AG04450 (cell line): ENCODE results near the gene DAPP1. TPM values are rescaled to one million over a fixed set of nuclear protein-coding genes. Genes with fewer than 3 reads are reported as not detected.

Experiments
- CTCF ChIA-PET: fragments of 300-600, 350-600 bp; formaldehyde crosslinking; extraction: SDS; loops from one replicate; lab custom pipeline; 2022; ENCODE audit warnings: antibody characterized with exemption, inconsistent platforms; lab: Charles Lee
- POLR2A ChIA-PET: fragments of 350-600 bp; formaldehyde crosslinking; extraction: SDS; loops from one replicate; lab custom pipeline; 2021; ENCODE audit warnings: antibody characterized with exemption, inconsistent platforms; lab: Yijun Ruan, JAX
- DNase-seq: peaks from one replicate; pipeline ENCODE4 v3.0.0-alpha.2; 2011; ENCODE audit warnings: low read depth, low spot score
- H3K27ac ChIP-seq: one replicate; pipeline ENCODE4 v1.5.1; 2012; ENCODE audit warnings: low read depth, low read length, control low read depth
- H3K27me3 ChIP-seq: one replicate; pipeline ENCODE4 v1.6.0; 2012; ENCODE audit warnings: low read length; ENCODE audit not compliant: control insufficient read depth, insufficient read depth
- H3K4me3 ChIP-seq: 2 replicates; pipeline ENCODE4 v1.5.1; 2011; ENCODE audit warnings: mild to moderate bottlenecking, low read depth, low read length, control low read depth
- H3K9me3 ChIP-seq: 2 replicates; pipeline ENCODE4 v1.5.1; 2012; ENCODE audit warnings: low read length; ENCODE audit not compliant: control insufficient read depth, insufficient read depth
- CTCF ChIP-seq: IDR thresholded peaks from 2 replicates; pipeline ENCODE4 v1.5.1; 2011; ENCODE audit warnings: low read depth, low read length, control low read depth, inconsistent platforms
- polyA plus RNA-seq: library from polyadenylated mRNA; depleted of rRNA; stranded (reverse); fragments of >200 nt; gene quantifications from 2 replicates; pipeline ENCODE4 v1.2.3, GENCODE V29; 2011

DAPP1 gene
- polyA plus RNA-seq, 1 experiment, result not detected

GRCh38 chr4:99811850-99812249, 4.8 kb upstream of the DAPP1 start:
- Histone ChIP-seq H3K4me3 (no peak overlapping the region), H3K9me3 (no peaks in the 10 kb centered on the region), H3K27me3 (no peaks in the 10 kb centered on the region), H3K27ac (no peak overlapping the region)
- peak; percentile 46 for TF ChIP-seq CTCF
- CTCF ChIA-PET, result interaction anchor here (0.6 to 1.7 kb wide), 17 partner anchors 8 to 255 kb away, joined by 3 to 7 read pairs (median 4); no protein-coding TSS in a partner anchor
- POLR2A ChIA-PET, result no interaction called here
- DNase-seq, result no peak

- DNase-seq, result no peak
- no peaks in the 10 kb centered on the region for H3K9me3 ChIP-seq
- no peak overlapping the region for H3K4me3 ChIP-seq
- POLR2A ChIA-PET, result no interaction called here
- CTCF ChIA-PET, result no interaction called here
- TF ChIP-seq CTCF, result no peak
- no peaks in the 10 kb centered on the region for H3K27me3 ChIP-seq
- no peak overlapping the region for H3K27ac ChIP-seq
Observed at GRCh38 chr4:99815597-99816011, 1.0 kb upstream of the DAPP1 start.

- Histone ChIP-seq H3K9me3 (no peaks in the 10 kb centered on the region), H3K4me3 (no peak overlapping the region), H3K27ac (no peak overlapping the region), H3K27me3 (no peaks in the 10 kb centered on the region)
- CTCF ChIA-PET, result interaction anchor here (0.6 to 1.2 kb wide), 2 partner anchors 8 to 355 kb away, joined by 3 read pairs; no protein-coding TSS in a partner anchor
- no peak for TF ChIP-seq CTCF
- POLR2A ChIA-PET, result no interaction called here
- no peak for DNase-seq
Observed at GRCh38 chr4:99817309-99817890, 773 bp downstream of the DAPP1 start.

- Histone ChIP-seq H3K27ac (no peak overlapping the region), H3K9me3 (no peaks in the 10 kb centered on the region), H3K27me3 (no peaks in the 10 kb centered on the region), H3K4me3 (no peak overlapping the region)
- POLR2A ChIA-PET, result no interaction called here
- CTCF ChIA-PET, result no interaction called here
- no peak for DNase-seq
- TF ChIP-seq CTCF, result no peak
Observed at GRCh38 chr4:99818661-99819060, 2.0 kb downstream of the DAPP1 start.

- no peak for DNase-seq
- Histone ChIP-seq H3K27ac (no peak overlapping the region), H3K27me3 (no peaks in the 10 kb centered on the region), H3K9me3 (no peaks in the 10 kb centered on the region), H3K4me3 (no peak overlapping the region)
- CTCF ChIA-PET, result interaction anchor here (1.1 kb wide), 1 partner anchor 10 kb away, joined by 4 read pairs; no protein-coding TSS in a partner anchor
- TF ChIP-seq CTCF, result no peak
- POLR2A ChIA-PET, result no interaction called here
Observed at GRCh38 chr4:99821918-99822503, 5.4 kb downstream of the DAPP1 start.
